ENCODE data around the gene BRK1. TPM values are rescaled to one million over a fixed set of nuclear protein-coding genes. Genes with fewer than 3 reads are reported as not detected.
"Not testable (repeated sequence)": the region's sequence is repeated elsewhere in the genome, so short reads cannot be mapped to it uniquely, and the experiment has no call there.

BRK1 gene
- total and polyA plus RNA-seq, 2 donors (not counting 1 experiment from before 2014, with no cell fraction given), result 112 to 303 TPM

- DNase-seq (ENCODE audit: low read depth in 2 of 2), result no peak
These were observed 25.3 kb upstream of the BRK1 start for GRCh38 chr3:10090179-10090578.

DNA sequence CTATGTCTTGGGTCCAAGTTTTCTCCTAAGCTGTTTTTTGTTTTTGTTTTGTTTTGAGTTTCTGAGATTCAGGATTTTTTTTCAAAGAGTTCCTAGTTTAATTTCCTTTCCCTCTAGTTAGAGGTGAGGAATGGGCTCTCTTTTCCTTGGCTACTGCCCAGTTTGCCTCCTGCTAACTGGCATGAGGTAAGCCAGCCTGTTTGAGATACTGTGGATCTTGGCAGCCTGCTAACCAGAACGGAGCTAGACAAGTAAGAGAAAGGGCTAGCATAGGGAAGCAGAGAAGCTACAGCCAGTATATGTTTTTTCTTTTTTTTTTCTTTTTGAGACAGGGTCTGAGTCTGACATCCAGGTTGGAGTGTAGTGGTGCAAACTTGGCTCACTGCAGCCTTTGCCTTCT is 24.7 kb upstream of the BRK1 start:
- not testable (repeated sequence) for H2AFZ ChIP-seq (ENCODE audit: low read length); H3K4me3 ChIP-seq (replicated peaks in 1 of 4; ENCODE audit: control extremely low read depth in 1 of 4, insufficient read depth in 1 of 4, low read depth in 3 of 4, low read length in 4 of 4); H3K9me3 ChIP-seq (ENCODE audit: control insufficient read depth, insufficient read depth, low read depth, low read length); H3K27ac ChIP-seq (ENCODE audit: insufficient read depth, low read length); H3K27me3 ChIP-seq (ENCODE audit: control insufficient read depth, insufficient read depth, low read length); DNase-seq (ENCODE audit: low read depth in 2 of 2); H3K79me2 ChIP-seq (ENCODE audit: control insufficient read depth, insufficient read depth, low read length); H3K4me1 ChIP-seq (ENCODE audit: control insufficient read depth, extremely low read depth, insufficient read depth, low read length); H3K9ac ChIP-seq (ENCODE audit: insufficient read depth, low read length); H3K4me2 ChIP-seq (ENCODE audit: extremely low read depth, insufficient read depth, low read length); H4K20me1 ChIP-seq (ENCODE audit: control insufficient read depth, extremely low read depth, insufficient read depth, low read length); H3K36me3 ChIP-seq (ENCODE audit: control insufficient read depth, insufficient read depth, low read length)

More at GRCh38 chr3:10090179-10090578, 25.3 kb upstream of the BRK1 start:
- Histone ChIP-seq H3K9ac (ENCODE audit: insufficient read depth, low read length) (no peak overlapping the region), H3K4me2 (ENCODE audit: extremely low read depth, insufficient read depth, low read length) (no peak overlapping the region), H3K9me3 (ENCODE audit: control insufficient read depth, insufficient read depth, low read depth, low read length) (no peaks in the 10 kb centered on the region), H2AFZ (ENCODE audit: low read length) (no peak overlapping the region), H3K36me3 (ENCODE audit: control insufficient read depth, insufficient read depth, low read length) (peaks cover 2% of the 10 kb centered on the region), H3K4me3 (replicated peaks in 1 of 4; ENCODE audit: control extremely low read depth in 1 of 4, insufficient read depth in 1 of 4, low read depth in 3 of 4, low read length in 4 of 4) (no peak overlapping the region), H4K20me1 (ENCODE audit: control insufficient read depth, extremely low read depth, insufficient read depth, low read length) (no peaks in the 10 kb centered on the region), H3K79me2 (ENCODE audit: control insufficient read depth, insufficient read depth, low read length) (no peaks in the 10 kb centered on the region), H3K27ac (ENCODE audit: insufficient read depth, low read length) (no peak overlapping the region), H3K4me1 (ENCODE audit: control insufficient read depth, extremely low read depth, insufficient read depth, low read length) (no peaks in the 10 kb centered on the region), H3K27me3 (ENCODE audit: control insufficient read depth, insufficient read depth, low read length) (no peaks in the 10 kb centered on the region)
- TF ChIP-seq EZH2 (IDR thresholded peaks at IDR 0.05; ENCODE audit: low read length, missing control alignments) (no peak), CTCF (conservative IDR thresholded peaks at IDR 0.05 in 1 of 2, IDR thresholded peaks at IDR 0.05 in 1 of 2; ENCODE audit: low read depth in 1 of 2, low read length in 2 of 2) (no peak)

DNA sequence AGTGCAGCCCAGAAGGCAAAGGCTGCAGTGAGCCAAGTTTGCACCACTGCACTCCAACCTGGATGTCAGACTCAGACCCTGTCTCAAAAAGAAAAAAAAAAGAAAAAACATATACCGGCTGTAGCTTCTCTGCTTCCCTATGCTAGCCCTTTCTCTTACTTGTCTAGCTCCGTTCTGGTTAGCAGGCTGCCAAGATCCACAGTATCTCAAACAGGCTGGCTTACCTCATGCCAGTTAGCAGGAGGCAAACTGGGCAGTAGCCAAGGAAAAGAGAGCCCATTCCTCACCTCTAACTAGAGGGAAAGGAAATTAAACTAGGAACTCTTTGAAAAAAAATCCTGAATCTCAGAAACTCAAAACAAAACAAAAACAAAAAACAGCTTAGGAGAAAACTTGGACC is 24.1 kb upstream of the BRK1 start:
- not testable (repeated sequence) for H3K4me2 ChIP-seq (ENCODE audit: extremely low read depth, insufficient read depth, low read length); H3K79me2 ChIP-seq (ENCODE audit: control insufficient read depth, insufficient read depth, low read length); DNase-seq (ENCODE audit: low read depth in 2 of 2); H3K36me3 ChIP-seq (ENCODE audit: control insufficient read depth, insufficient read depth, low read length); H3K9me3 ChIP-seq (ENCODE audit: control insufficient read depth, insufficient read depth, low read depth, low read length); H2AFZ ChIP-seq (ENCODE audit: low read length); H3K4me1 ChIP-seq (ENCODE audit: control insufficient read depth, extremely low read depth, insufficient read depth, low read length); H3K9ac ChIP-seq (ENCODE audit: insufficient read depth, low read length); H3K27ac ChIP-seq (ENCODE audit: insufficient read depth, low read length); H3K4me3 ChIP-seq (replicated peaks in 1 of 4; ENCODE audit: control extremely low read depth in 1 of 4, insufficient read depth in 1 of 4, low read depth in 3 of 4, low read length in 4 of 4); H3K27me3 ChIP-seq (ENCODE audit: control insufficient read depth, insufficient read depth, low read length); H4K20me1 ChIP-seq (ENCODE audit: control insufficient read depth, extremely low read depth, insufficient read depth, low read length)

- no peak overlapping the region for H2AFZ ChIP-seq (ENCODE audit: low read length)
- H3K9me3 ChIP-seq (ENCODE audit: control insufficient read depth, insufficient read depth, low read depth, low read length), result no peaks in the 10 kb centered on the region
- H3K4me2 ChIP-seq (ENCODE audit: extremely low read depth, insufficient read depth, low read length), result no peak overlapping the region
- no peaks in the 10 kb centered on the region for H3K4me1 ChIP-seq (ENCODE audit: control insufficient read depth, extremely low read depth, insufficient read depth, low read length)
- no peak overlapping the region for H3K4me3 ChIP-seq (replicated peaks in 1 of 4; ENCODE audit: control extremely low read depth in 1 of 4, insufficient read depth in 1 of 4, low read depth in 3 of 4, low read length in 4 of 4)
- DNase-seq (ENCODE audit: low read depth in 2 of 2), result no peak
- no peaks in the 10 kb centered on the region for H3K27me3 ChIP-seq (ENCODE audit: control insufficient read depth, insufficient read depth, low read length)
- no peaks in the 10 kb centered on the region for H3K79me2 ChIP-seq (ENCODE audit: control insufficient read depth, insufficient read depth, low read length)
- H3K27ac ChIP-seq (ENCODE audit: insufficient read depth, low read length), result no peak overlapping the region
- H4K20me1 ChIP-seq (ENCODE audit: control insufficient read depth, extremely low read depth, insufficient read depth, low read length), result no peaks in the 10 kb centered on the region
- H3K36me3 ChIP-seq (ENCODE audit: control insufficient read depth, insufficient read depth, low read length), result peaks cover 2% of the 10 kb centered on the region
- TF ChIP-seq CTCF (conservative IDR thresholded peaks at IDR 0.05 in 1 of 2, IDR thresholded peaks at IDR 0.05 in 1 of 2; ENCODE audit: low read depth in 1 of 2, low read length in 2 of 2) (no peak), EZH2 (IDR thresholded peaks at IDR 0.05; ENCODE audit: low read length, missing control alignments) (no peak)
- H3K9ac ChIP-seq (ENCODE audit: insufficient read depth, low read length), result no peak overlapping the region
These were observed 21.8 kb upstream of the BRK1 start for GRCh38 chr3:10093678-10094077.
